NT2/D1 (cell line): ENCODE results near the gene CADM4.

Experiments used
- YY1 ChIP-seq: IDR thresholded peaks from 2 replicates; pipeline ENCODE4 v1.6.1; 2011; ENCODE audit not compliant: insufficient read length, insufficient read depth
- ZNF274 ChIP-seq: IDR thresholded peaks from 2 replicates; pipeline ENCODE4 v1.6.1; 2011; ENCODE audit warnings: mild to moderate bottlenecking, low read depth, low read length

DNA sequence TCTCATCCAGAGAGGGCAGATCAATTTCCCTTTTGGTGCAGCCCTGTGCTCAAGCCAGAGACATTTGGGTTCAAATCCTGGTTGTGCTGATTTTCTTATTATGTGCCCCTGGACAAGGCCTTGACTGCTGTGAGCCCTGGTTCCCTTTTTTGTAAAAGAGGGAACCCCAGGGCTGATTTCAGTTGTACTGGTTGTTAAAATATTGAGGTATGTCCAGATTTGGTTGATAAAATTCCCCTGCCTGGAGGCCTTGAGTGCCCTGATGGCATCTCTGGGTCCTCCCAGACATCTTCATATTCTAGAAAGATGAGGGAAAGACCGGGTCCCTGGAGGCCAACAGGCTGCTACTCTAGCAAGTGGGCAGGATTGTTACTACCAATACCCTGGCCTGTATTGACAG, 44.7 kb upstream of the CADM4 start:
- no peak for TF ChIP-seq ZNF274
- TF ChIP-seq YY1 = no peak
